ENCODE measurements around the gene PIKFYVE.

DNA sequence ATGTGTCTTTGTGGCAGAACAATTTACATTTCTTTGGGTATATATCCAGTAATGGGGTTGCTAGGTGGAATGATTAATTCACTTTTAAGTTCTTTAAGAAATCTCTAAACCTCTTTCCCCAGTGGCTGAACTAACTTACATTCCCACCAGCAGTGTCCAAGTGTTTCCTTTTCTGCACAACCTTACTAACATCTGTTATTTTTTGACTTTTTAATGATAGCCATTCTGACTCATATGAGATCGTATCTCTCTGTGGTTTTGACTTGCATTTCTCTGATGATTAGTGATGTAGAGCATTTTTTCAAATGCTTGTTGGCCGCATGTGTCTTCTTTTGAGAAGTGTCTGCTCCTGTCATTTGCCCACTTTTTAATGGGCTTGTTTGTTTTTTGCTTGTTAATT, 97.4 kb downstream of the PIKFYVE start:
- TF ChIP-seq, protein P1, sequence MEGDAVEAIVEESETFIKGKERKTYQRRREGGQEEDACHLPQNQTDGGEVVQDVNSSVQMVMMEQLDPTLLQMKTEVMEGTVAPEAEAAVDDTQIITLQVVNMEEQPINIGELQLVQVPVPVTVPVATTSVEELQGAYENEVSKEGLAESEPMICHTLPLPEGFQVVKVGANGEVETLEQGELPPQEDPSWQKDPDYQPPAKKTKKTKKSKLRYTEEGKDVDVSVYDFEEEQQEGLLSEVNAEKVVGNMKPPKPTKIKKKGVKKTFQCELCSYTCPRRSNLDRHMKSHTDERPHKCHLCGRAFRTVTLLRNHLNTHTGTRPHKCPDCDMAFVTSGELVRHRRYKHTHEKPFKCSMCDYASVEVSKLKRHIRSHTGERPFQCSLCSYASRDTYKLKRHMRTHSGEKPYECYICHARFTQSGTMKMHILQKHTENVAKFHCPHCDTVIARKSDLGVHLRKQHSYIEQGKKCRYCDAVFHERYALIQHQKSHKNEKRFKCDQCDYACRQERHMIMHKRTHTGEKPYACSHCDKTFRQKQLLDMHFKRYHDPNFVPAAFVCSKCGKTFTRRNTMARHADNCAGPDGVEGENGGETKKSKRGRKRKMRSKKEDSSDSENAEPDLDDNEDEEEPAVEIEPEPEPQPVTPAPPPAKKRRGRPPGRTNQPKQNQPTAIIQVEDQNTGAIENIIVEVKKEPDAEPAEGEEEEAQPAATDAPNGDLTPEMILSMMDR (optimal IDR thresholded peaks at IDR 0.05 in 1 of 3, IDR thresholded peaks at IDR 0.05 in 1 of 3, conservative IDR thresholded peaks at IDR 0.05 in 1 of 3; ENCODE audit: extremely low read depth in 1 of 3, insufficient read depth in 2 of 3, low read length in 3 of 3), result no peak
- TF ChIP-seq EZH2 (IDR thresholded peaks at IDR 0.05; ENCODE audit: low read length), result no peak
